ENCODE data around the gene GJA8. TPM values are rescaled to one million over a fixed set of nuclear protein-coding genes. Genes with fewer than 3 reads are reported as not detected.

The GJA8 gene
- total RNA-seq, 2 experiments from 2014 or later, result not detected

DNA sequence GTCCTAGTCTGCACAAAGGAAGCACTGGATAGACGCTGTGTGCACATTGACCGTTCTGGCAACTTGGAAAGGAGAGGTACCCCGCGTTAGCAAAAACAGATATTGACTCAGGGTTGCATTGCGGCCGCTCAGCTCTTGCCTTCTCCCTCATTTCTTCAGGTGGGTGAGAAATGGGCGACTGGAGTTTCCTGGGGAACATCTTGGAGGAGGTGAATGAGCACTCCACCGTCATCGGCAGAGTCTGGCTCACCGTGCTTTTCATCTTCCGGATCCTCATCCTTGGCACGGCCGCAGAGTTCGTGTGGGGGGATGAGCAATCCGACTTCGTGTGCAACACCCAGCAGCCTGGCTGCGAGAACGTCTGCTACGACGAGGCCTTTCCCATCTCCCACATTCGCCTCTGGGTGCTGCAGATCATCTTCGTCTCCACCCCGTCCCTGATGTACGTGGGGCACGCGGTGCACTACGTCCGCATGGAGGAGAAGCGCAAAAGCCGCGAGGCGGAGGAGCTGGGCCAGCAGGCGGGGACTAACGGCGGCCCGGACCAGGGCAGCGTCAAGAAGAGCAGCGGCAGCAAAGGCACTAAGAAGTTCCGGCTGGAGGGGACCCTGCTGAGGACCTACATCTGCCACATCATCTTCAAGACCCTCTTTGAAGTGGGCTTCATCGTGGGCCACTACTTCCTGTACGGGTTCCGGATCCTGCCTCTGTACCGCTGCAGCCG, 5.4 kb downstream of the GJA8 start:
- Histone ChIP-seq H4K20me1 (ENCODE audit: insufficient read depth, low read length) (no peaks in the 10 kb centered on the region), H3K79me2 (ENCODE audit: insufficient read depth, low read depth, low read length) (no peaks in the 10 kb centered on the region), H3K4me3 (ENCODE audit: low read depth, low read length, poor library complexity, severe bottlenecking) (no peak overlapping the region), H3K4me1 (ENCODE audit: insufficient read depth, low read length, poor library complexity, severe bottlenecking) (no peaks in the 10 kb centered on the region), H2AFZ (ENCODE audit: low read length) (no peak overlapping the region), H3K9me3 (ENCODE audit: low read length) (no peaks in the 10 kb centered on the region), H3K36me3 (ENCODE audit: insufficient read depth, low read length) (no peaks in the 10 kb centered on the region), H3K4me2 (ENCODE audit: low read length) (no peak overlapping the region), H3K9me2 (ENCODE audit: insufficient read depth, low read length) (no peaks in the 10 kb centered on the region), H3K27ac (ENCODE audit: low read depth, low read length, poor library complexity, severe bottlenecking) (no peak overlapping the region)
- intact Hi-C loops (cut with micrococcal nuclease; ENCODE audit: unreplicated experiment), result no loop called here
- no peak for DNase-seq (ENCODE audit: low spot score)
- ChIA-PET POLR2A (no interaction called here), CTCF (ENCODE audit: unreplicated experiment) (no interaction called here)
- TF ChIP-seq, protein P1, sequence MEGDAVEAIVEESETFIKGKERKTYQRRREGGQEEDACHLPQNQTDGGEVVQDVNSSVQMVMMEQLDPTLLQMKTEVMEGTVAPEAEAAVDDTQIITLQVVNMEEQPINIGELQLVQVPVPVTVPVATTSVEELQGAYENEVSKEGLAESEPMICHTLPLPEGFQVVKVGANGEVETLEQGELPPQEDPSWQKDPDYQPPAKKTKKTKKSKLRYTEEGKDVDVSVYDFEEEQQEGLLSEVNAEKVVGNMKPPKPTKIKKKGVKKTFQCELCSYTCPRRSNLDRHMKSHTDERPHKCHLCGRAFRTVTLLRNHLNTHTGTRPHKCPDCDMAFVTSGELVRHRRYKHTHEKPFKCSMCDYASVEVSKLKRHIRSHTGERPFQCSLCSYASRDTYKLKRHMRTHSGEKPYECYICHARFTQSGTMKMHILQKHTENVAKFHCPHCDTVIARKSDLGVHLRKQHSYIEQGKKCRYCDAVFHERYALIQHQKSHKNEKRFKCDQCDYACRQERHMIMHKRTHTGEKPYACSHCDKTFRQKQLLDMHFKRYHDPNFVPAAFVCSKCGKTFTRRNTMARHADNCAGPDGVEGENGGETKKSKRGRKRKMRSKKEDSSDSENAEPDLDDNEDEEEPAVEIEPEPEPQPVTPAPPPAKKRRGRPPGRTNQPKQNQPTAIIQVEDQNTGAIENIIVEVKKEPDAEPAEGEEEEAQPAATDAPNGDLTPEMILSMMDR (conservative IDR thresholded peaks at IDR 0.05; ENCODE audit: low read length), result no peak
- TF ChIP-seq EZH2phosphoT487 (IDR thresholded peaks at IDR 0.05; ENCODE audit: borderline replicate concordance, low read depth, low read length), result no peak
- no TSS peak for BruUV-seq (replicated peaks)

DNA sequence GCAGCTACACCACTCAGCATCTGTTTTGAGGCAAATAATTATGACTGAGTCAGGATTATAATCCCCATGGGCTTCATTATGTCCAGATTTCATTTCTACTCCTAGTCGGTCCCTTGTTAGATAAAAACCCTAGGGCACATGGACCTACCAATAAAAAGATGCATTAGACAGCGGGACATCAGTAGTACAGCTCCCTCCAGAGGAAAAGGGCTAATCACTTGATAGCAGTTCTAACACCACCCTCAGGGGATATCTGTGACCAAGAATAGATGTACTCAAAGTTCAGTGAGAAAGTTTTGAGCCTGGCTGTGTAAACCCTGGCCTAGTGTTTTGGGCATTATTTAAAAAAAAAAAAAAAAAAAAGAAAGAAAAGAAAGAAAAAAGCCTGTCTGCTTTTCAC, 10.0 kb downstream of the GJA8 start:
- Histone ChIP-seq H3K9me3 (ENCODE audit: low read length) (no peaks in the 10 kb centered on the region), H3K79me2 (ENCODE audit: insufficient read depth, low read depth, low read length) (no peaks in the 10 kb centered on the region), H3K4me1 (ENCODE audit: insufficient read depth, low read length, poor library complexity, severe bottlenecking) (no peaks in the 10 kb centered on the region), H2AFZ (ENCODE audit: low read length) (no peak overlapping the region), H4K20me1 (ENCODE audit: insufficient read depth, low read length) (no peaks in the 10 kb centered on the region), H3K4me2 (ENCODE audit: low read length) (no peak overlapping the region), H3K9me2 (ENCODE audit: insufficient read depth, low read length) (no peaks in the 10 kb centered on the region), H3K27ac (ENCODE audit: low read depth, low read length, poor library complexity, severe bottlenecking) (no peak overlapping the region), H3K4me3 (ENCODE audit: low read depth, low read length, poor library complexity, severe bottlenecking) (no peak overlapping the region), H3K36me3 (ENCODE audit: insufficient read depth, low read length) (no peaks in the 10 kb centered on the region)
- intact Hi-C loops (cut with micrococcal nuclease; ENCODE audit: unreplicated experiment), result no loop called here
- no peak for TF ChIP-seq EZH2phosphoT487 (IDR thresholded peaks at IDR 0.05; ENCODE audit: borderline replicate concordance, low read depth, low read length)
- ChIA-PET CTCF (ENCODE audit: unreplicated experiment) (no interaction called here), POLR2A (no interaction called here)
- no TSS peak for BruUV-seq (replicated peaks)
- DNase-seq (ENCODE audit: low spot score), result no peak

DNA sequence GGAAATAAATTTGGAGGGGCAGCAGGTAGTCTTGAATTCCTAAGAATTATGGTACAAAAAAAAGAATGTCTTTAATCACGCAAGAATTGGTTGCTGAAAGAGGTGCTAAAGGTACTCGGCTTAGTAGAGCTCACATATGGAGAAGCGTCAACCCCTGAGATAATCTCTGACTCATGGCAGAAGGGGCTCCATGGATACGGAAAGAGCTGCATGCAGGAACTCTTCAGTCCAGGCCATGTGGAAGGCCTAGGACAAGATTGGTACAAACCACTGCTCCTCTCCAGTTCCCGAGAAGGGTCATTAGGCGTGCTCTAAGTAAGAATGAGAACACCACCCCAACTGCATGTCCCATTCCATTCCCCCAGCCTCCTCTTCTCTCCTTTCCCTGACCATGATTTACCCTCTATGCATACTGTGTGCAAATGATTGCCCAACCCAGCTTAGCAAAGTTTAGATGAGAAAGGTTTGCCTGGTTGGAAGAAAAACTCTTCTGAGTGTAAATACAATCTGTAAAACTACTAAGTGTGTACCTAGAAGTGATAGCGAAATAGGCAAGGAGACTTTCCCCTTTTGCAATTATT, 10.9 kb downstream of the GJA8 start:
- H3K9me2 ChIP-seq (ENCODE audit: insufficient read depth, low read length), result no peaks in the 10 kb centered on the region
- H4K20me1 ChIP-seq (ENCODE audit: insufficient read depth, low read length), result no peaks in the 10 kb centered on the region
- BruUV-seq (replicated peaks), result no TSS peak
- H3K9me3 ChIP-seq (ENCODE audit: low read length), result no peaks in the 10 kb centered on the region
- CTCF ChIA-PET (ENCODE audit: unreplicated experiment), result no interaction called here
- no peaks in the 10 kb centered on the region for H3K36me3 ChIP-seq (ENCODE audit: insufficient read depth, low read length)
- DNase-seq (ENCODE audit: low spot score), result no peak
- no peaks in the 10 kb centered on the region for H3K79me2 ChIP-seq (ENCODE audit: insufficient read depth, low read depth, low read length)
- intact Hi-C loops (cut with micrococcal nuclease; ENCODE audit: unreplicated experiment), result no loop called here
- TF ChIP-seq EZH2phosphoT487 (IDR thresholded peaks at IDR 0.05; ENCODE audit: borderline replicate concordance, low read depth, low read length), result no peak
- TF ChIP-seq, protein P1 (conservative IDR thresholded peaks at IDR 0.05; ENCODE audit: low read length), result no peak
- POLR2A ChIA-PET, result interaction anchor here (0.7 kb wide), 1 partner anchor 170 kb away, joined by 3 read pairs; no protein-coding TSS in a partner anchor
- H3K4me1 ChIP-seq (ENCODE audit: insufficient read depth, low read length, poor library complexity, severe bottlenecking), result no peaks in the 10 kb centered on the region
- H3K4me2 ChIP-seq (ENCODE audit: low read length), result no peak overlapping the region
- no peak overlapping the region for H3K27ac ChIP-seq (ENCODE audit: low read depth, low read length, poor library complexity, severe bottlenecking)
- no peak overlapping the region for H3K4me3 ChIP-seq (ENCODE audit: low read depth, low read length, poor library complexity, severe bottlenecking)
- no peak overlapping the region for H2AFZ ChIP-seq (ENCODE audit: low read length)
